Measurements from ENCODE around the gene MLPH.

MLPH gene

GRCh38 chr2:237590272-237591140, 103.5 kb downstream of the MLPH start, which contains the start of gene RAB17:
Gene RAB17 (minus strand): TSS chr2:237590734. CDS start chr2:237586154, 4,580 bp downstream.
- DNase-seq (ENCODE audit: low read depth): no peak
- TF ChIP-seq MAX (IDR thresholded peaks at IDR 0.05; ENCODE audit: low read depth, low read length): no peak
- peak within 1 kb of the TSS; percentile 47 for H3K4me3 ChIP-seq (ENCODE audit: low read depth, low read length)

GRCh38 chr2:237591141-237591881, 104.3 kb downstream of the MLPH start:
- peak overlapping the region; percentile 47 for H3K4me3 ChIP-seq (ENCODE audit: low read depth, low read length)
- TF ChIP-seq MAX (IDR thresholded peaks at IDR 0.05; ENCODE audit: low read depth, low read length) (no peak), MYC (IDR thresholded peaks at IDR 0.05; ENCODE audit: low read depth, low read length) (no peak), POLR2A (IDR thresholded peaks at IDR 0.05; ENCODE audit: extremely low read depth, insufficient read length) (no peak), CTCF (IDR thresholded peaks at IDR 0.05; ENCODE audit: low read depth, low read length) (no peak)
- peak; percentile 77 for DNase-seq (ENCODE audit: low read depth)

DNA sequence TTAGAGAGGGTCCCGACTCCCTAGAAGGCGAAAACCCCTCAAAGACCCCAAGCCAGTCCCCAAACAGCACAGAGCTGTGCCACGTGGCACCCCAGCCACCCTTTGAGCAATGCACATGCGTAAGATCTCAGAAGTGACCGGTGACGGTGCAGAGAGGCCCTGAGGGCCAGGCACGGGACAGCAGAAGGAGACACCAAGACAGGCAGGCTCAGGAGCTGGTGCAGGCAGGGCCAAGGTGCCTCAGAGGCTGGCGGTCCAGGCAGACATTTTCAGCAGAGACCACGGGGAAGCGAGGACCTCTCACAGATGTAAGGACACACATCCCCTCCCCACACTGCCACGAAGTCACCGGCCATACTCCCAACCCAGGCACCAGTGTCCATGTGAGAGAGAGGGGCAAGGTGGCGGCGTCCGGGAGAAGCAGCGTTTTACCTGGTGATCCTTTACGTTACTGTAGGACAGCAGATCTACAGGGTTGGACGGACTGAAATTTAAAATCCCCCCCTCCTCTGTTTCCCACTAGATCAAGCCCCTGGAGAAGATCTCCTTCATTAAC, 105.5 kb downstream of the MLPH start:
- no peak for DNase-seq (ENCODE audit: low read depth)
- no peak overlapping the region for H3K4me3 ChIP-seq (ENCODE audit: low read depth, low read length)
- TF ChIP-seq CTCF (IDR thresholded peaks at IDR 0.05; ENCODE audit: low read depth, low read length) (no peak), POLR2A (IDR thresholded peaks at IDR 0.05; ENCODE audit: extremely low read depth, insufficient read length) (no peak), MAX (IDR thresholded peaks at IDR 0.05; ENCODE audit: low read depth, low read length) (no peak), MYC (IDR thresholded peaks at IDR 0.05; ENCODE audit: low read depth, low read length) (no peak)

GRCh38 chr2:237593036-237593435, 106.0 kb downstream of the MLPH start:
- DNase-seq (ENCODE audit: low read depth): no peak
- TF ChIP-seq CTCF (IDR thresholded peaks at IDR 0.05; ENCODE audit: low read depth, low read length) (no peak), POLR2A (IDR thresholded peaks at IDR 0.05; ENCODE audit: extremely low read depth, insufficient read length) (no peak), MAX (IDR thresholded peaks at IDR 0.05; ENCODE audit: low read depth, low read length) (no peak), MYC (IDR thresholded peaks at IDR 0.05; ENCODE audit: low read depth, low read length) (no peak)
- no peak overlapping the region for H3K4me3 ChIP-seq (ENCODE audit: low read depth, low read length)

GRCh38 chr2:237593596-237594320, 106.7 kb downstream of the MLPH start:
- TF ChIP-seq POLR2A (IDR thresholded peaks at IDR 0.05; ENCODE audit: extremely low read depth, insufficient read length): no peak
- TF ChIP-seq MYC (IDR thresholded peaks at IDR 0.05; ENCODE audit: low read depth, low read length): no peak
- TF ChIP-seq MAX (IDR thresholded peaks at IDR 0.05; ENCODE audit: low read depth, low read length): no peak
- no peak for TF ChIP-seq CTCF (IDR thresholded peaks at IDR 0.05; ENCODE audit: low read depth, low read length)
- H3K4me3 ChIP-seq (ENCODE audit: low read depth, low read length): no peak overlapping the region
- DNase-seq (ENCODE audit: low read depth): no peak

All from NB4 (cell line).